ENCODE data around the gene ALG9.

- no peak for TF ChIP-seq HOXA7 (CRISPR knock-in tag; IDR thresholded peaks at IDR 0.05; ENCODE audit: borderline replicate concordance)
- TF ChIP-seq, protein P1, sequence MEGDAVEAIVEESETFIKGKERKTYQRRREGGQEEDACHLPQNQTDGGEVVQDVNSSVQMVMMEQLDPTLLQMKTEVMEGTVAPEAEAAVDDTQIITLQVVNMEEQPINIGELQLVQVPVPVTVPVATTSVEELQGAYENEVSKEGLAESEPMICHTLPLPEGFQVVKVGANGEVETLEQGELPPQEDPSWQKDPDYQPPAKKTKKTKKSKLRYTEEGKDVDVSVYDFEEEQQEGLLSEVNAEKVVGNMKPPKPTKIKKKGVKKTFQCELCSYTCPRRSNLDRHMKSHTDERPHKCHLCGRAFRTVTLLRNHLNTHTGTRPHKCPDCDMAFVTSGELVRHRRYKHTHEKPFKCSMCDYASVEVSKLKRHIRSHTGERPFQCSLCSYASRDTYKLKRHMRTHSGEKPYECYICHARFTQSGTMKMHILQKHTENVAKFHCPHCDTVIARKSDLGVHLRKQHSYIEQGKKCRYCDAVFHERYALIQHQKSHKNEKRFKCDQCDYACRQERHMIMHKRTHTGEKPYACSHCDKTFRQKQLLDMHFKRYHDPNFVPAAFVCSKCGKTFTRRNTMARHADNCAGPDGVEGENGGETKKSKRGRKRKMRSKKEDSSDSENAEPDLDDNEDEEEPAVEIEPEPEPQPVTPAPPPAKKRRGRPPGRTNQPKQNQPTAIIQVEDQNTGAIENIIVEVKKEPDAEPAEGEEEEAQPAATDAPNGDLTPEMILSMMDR (tag by site-specific recombination; IDR thresholded peaks at IDR 0.05), result no peak
- no peak for TF ChIP-seq ZNF776 (tag by site-specific recombination; IDR thresholded peaks at IDR 0.05; ENCODE audit: borderline replicate concordance)
- TF ChIP-seq TRIM28 (IDR thresholded peaks at IDR 0.05; ENCODE audit: borderline replicate concordance, low read length), result no peak
- no peak for TF ChIP-seq GLI2 (tag by site-specific recombination; IDR thresholded peaks at IDR 0.05; ENCODE audit: borderline replicate concordance, low read depth)
These were observed 105.2 kb downstream of the ALG9 start, which contains the start of gene PPP2R1B for GRCh38 chr11:111765984-111766833.

Data from HEK293 (cell line).